ENCODE data around the gene CDIP1. TPM values are rescaled to one million over a fixed set of nuclear protein-coding genes. Genes with fewer than 3 reads are reported as not detected.

CDIP1 gene
- total RNA-seq, 2 experiments from 2014 or later = 13.5 to 34.2 TPM

- no peaks in the 10 kb centered on the region for H4K20me1 ChIP-seq (ENCODE audit: insufficient read depth, low read length)
- peaks cover 14% of the 10 kb centered on the region for H3K4me1 ChIP-seq (ENCODE audit: insufficient read depth, low read length, poor library complexity, severe bottlenecking)
- no peak overlapping the region for H3K27ac ChIP-seq (ENCODE audit: low read depth, low read length, poor library complexity, severe bottlenecking)
- POLR2A ChIA-PET = no interaction called here
- intact Hi-C loops (cut with micrococcal nuclease; ENCODE audit: unreplicated experiment) = no loop called here
- H3K4me2 ChIP-seq (ENCODE audit: low read length) = no peak overlapping the region
- no peak for DNase-seq (ENCODE audit: low spot score)
- H3K4me3 ChIP-seq (ENCODE audit: low read depth, low read length, poor library complexity, severe bottlenecking) = no peak overlapping the region
- BruUV-seq (replicated peaks) = no TSS peak
- H3K9me3 ChIP-seq (ENCODE audit: low read length) = peaks cover 16% of the 10 kb centered on the region
- CTCF ChIA-PET (ENCODE audit: unreplicated experiment) = no interaction called here
- H2AFZ ChIP-seq (ENCODE audit: low read length) = no peak overlapping the region
- no peak for TF ChIP-seq CTCF (conservative IDR thresholded peaks at IDR 0.05; ENCODE audit: low read length)
- no peak for TF ChIP-seq EZH2phosphoT487 (IDR thresholded peaks at IDR 0.05; ENCODE audit: borderline replicate concordance, low read depth, low read length)
- H3K9me2 ChIP-seq (ENCODE audit: insufficient read depth, low read length) = no peaks in the 10 kb centered on the region
- H3K79me2 ChIP-seq (ENCODE audit: insufficient read depth, low read depth, low read length) = no peaks in the 10 kb centered on the region
- no peaks in the 10 kb centered on the region; the same call in none of the 2 replicates for H3K36me3 ChIP-seq (ENCODE audit: insufficient read depth, low read length)
These were observed 2.9 kb downstream of the CDIP1 start for GRCh38 chr16:4535627-4536108.

GRCh38 chr16:4534151-4534790 lies 4.3 kb downstream of the CDIP1 start:
- no peak for TF ChIP-seq EZH2phosphoT487 (IDR thresholded peaks at IDR 0.05; ENCODE audit: borderline replicate concordance, low read depth, low read length)
- TF ChIP-seq CTCF (conservative IDR thresholded peaks at IDR 0.05; ENCODE audit: low read length) = no peak
- intact Hi-C loops (cut with micrococcal nuclease; ENCODE audit: unreplicated experiment) = no loop called here
- Histone ChIP-seq H3K9me3 (ENCODE audit: low read length) (peaks cover 4% of the 10 kb centered on the region), H3K36me3 (ENCODE audit: insufficient read depth, low read length) (no peaks in the 10 kb centered on the region; the same call in none of the 2 replicates), H2AFZ (ENCODE audit: low read length) (no peak overlapping the region), H3K4me3 (ENCODE audit: low read depth, low read length, poor library complexity, severe bottlenecking) (no peak overlapping the region), H3K4me2 (ENCODE audit: low read length) (no peak overlapping the region), H3K9me2 (ENCODE audit: insufficient read depth, low read length) (no peaks in the 10 kb centered on the region), H3K4me1 (ENCODE audit: insufficient read depth, low read length, poor library complexity, severe bottlenecking) (peaks cover 28% of the 10 kb centered on the region), H4K20me1 (ENCODE audit: insufficient read depth, low read length) (no peaks in the 10 kb centered on the region), H3K79me2 (ENCODE audit: insufficient read depth, low read depth, low read length) (no peaks in the 10 kb centered on the region), H3K27ac (ENCODE audit: low read depth, low read length, poor library complexity, severe bottlenecking) (no peak overlapping the region)
- POLR2A ChIA-PET = no interaction called here
- CTCF ChIA-PET (ENCODE audit: unreplicated experiment) = no interaction called here
- no peak for DNase-seq (ENCODE audit: low spot score)
- no TSS peak for BruUV-seq (replicated peaks)

GRCh38 chr16:4533490-4533889 lies 5.1 kb downstream of the CDIP1 start:
- BruUV-seq (replicated peaks) = no TSS peak
- Histone ChIP-seq H2AFZ (ENCODE audit: low read length) (no peak overlapping the region), H3K36me3 (ENCODE audit: insufficient read depth, low read length) (no peaks in the 10 kb centered on the region; the same call in 1 of the 2 replicates), H3K9me2 (ENCODE audit: insufficient read depth, low read length) (no peaks in the 10 kb centered on the region), H3K9me3 (ENCODE audit: low read length) (no peaks in the 10 kb centered on the region), H3K27ac (ENCODE audit: low read depth, low read length, poor library complexity, severe bottlenecking) (no peak overlapping the region), H4K20me1 (ENCODE audit: insufficient read depth, low read length) (no peaks in the 10 kb centered on the region), H3K79me2 (ENCODE audit: insufficient read depth, low read depth, low read length) (no peaks in the 10 kb centered on the region), H3K4me3 (ENCODE audit: low read depth, low read length, poor library complexity, severe bottlenecking) (no peak overlapping the region), H3K4me1 (ENCODE audit: insufficient read depth, low read length, poor library complexity, severe bottlenecking) (peaks cover 32% of the 10 kb centered on the region), H3K4me2 (ENCODE audit: low read length) (no peak overlapping the region)
- DNase-seq (ENCODE audit: low spot score) = no peak
- TF ChIP-seq CTCF (conservative IDR thresholded peaks at IDR 0.05; ENCODE audit: low read length) (no peak), EZH2phosphoT487 (IDR thresholded peaks at IDR 0.05; ENCODE audit: borderline replicate concordance, low read depth, low read length) (no peak)
- intact Hi-C loops (cut with micrococcal nuclease; ENCODE audit: unreplicated experiment) = no loop called here
- CTCF ChIA-PET (ENCODE audit: unreplicated experiment) = no interaction called here
- POLR2A ChIA-PET = no interaction called here

Data from OCI-LY7 (cell line).